HepG2 (cell line): Measurements from ENCODE around the gene ABCB6. TPM values are rescaled to one million over a fixed set of nuclear protein-coding genes. Genes with fewer than 3 reads are reported as not detected.

Experiments used
- ARNT2 ChIP-seq: sonication (generic); formaldehyde crosslinking; IDR thresholded peaks from 2 replicates; pipeline ENCODE4 v1.8.0; 2022; ENCODE audit warnings: mild to moderate bottlenecking, low read depth, missing genetic modification reagents, moderate library complexity
- FIP1L1 ChIP-seq: fragments of 200-400 bp; formaldehyde crosslinking; IDR thresholded peaks from 2 replicates; pipeline ENCODE4 v1.6.1; 2018; ENCODE audit warnings: low read depth, mild to moderate bottlenecking, low read length, moderate library complexity, borderline replicate concordance; ENCODE audit not compliant: insufficient read depth
- FOXO1 ChIP-seq: sonication (generic); formaldehyde crosslinking; IDR thresholded peaks from 2 replicates; pipeline ENCODE4 v1.4.0; 2020; ENCODE audit warnings: missing genetic modification reagents
- HNF1A ChIP-seq, 2 experiments: sonication (generic) in 1 of 2; formaldehyde crosslinking in 1 of 2; IDR thresholded peaks; 2 replicates each; pipeline versions ENCODE4 v1.4.0 to v1.6.1; 2016 to 2020; ENCODE audit warnings: borderline replicate concordance in 1 of 2, low read depth in 1 of 2, mild to moderate bottlenecking in 1 of 2, missing genetic modification reagents in 1 of 2
- NFATC3 ChIP-seq: sonication (generic); formaldehyde crosslinking; IDR thresholded peaks from 2 replicates; pipeline ENCODE4 v1.5.1; 2020; ENCODE audit warnings: mild to moderate bottlenecking, missing genetic modification reagents
- RXRA ChIP-seq: sonication (generic); formaldehyde crosslinking; IDR thresholded peaks from 2 replicates; pipeline ENCODE4 v1.5.1; 2020; ENCODE audit warnings: missing genetic modification reagents
- SKI ChIP-seq: fragments of 450-650 bp; IDR thresholded peaks from one replicate; pipeline ENCODE4 v1.6.1; 2018; ENCODE audit warnings: mild to moderate bottlenecking; ENCODE audit not compliant: partially characterized antibody
- SRSF9 ChIP-seq: fragments of 200-400 bp; formaldehyde crosslinking; IDR thresholded peaks from 2 replicates; pipeline ENCODE4 v1.6.1; 2018; ENCODE audit warnings: borderline replicate concordance, mild to moderate bottlenecking, low read depth, low read length; ENCODE audit not compliant: insufficient read depth, poor library complexity, severe bottlenecking
- TEAD2 ChIP-seq: sonication (generic); formaldehyde crosslinking; IDR thresholded peaks from 2 replicates; pipeline ENCODE4 v1.9.0; 2021; ENCODE audit warnings: missing genetic modification reagents
- THAP8 ChIP-seq: sonication (generic); formaldehyde crosslinking; IDR thresholded peaks from 2 replicates; pipeline ENCODE4 v1.5.1; 2020; ENCODE audit warnings: missing genetic modification reagents, mild to moderate bottlenecking, borderline replicate concordance
- THYN1 ChIP-seq: sonication (generic); formaldehyde crosslinking; IDR thresholded peaks from 2 replicates; pipeline ENCODE4 v1.8.1; 2023; ENCODE audit warnings: low read depth, mild to moderate bottlenecking, moderate library complexity, missing genetic modification reagents, borderline replicate concordance
- ZBTB38 ChIP-seq: sonication (generic); formaldehyde crosslinking; IDR thresholded peaks from 2 replicates; pipeline ENCODE4 v1.5.1; 2020; ENCODE audit warnings: mild to moderate bottlenecking, missing genetic modification reagents
- ZBTB8A ChIP-seq: sonication (generic); formaldehyde crosslinking; IDR thresholded peaks from 2 replicates; pipeline ENCODE4 v1.4.0; 2020; ENCODE audit warnings: mild to moderate bottlenecking, low read depth, missing genetic modification reagents, borderline replicate concordance
- ZMAT5 ChIP-seq: sonication (generic); formaldehyde crosslinking; IDR thresholded peaks from 2 replicates; pipeline ENCODE4 v1.5.0; 2020; ENCODE audit warnings: mild to moderate bottlenecking, low read depth, missing genetic modification reagents, borderline replicate concordance
- ZNF253 ChIP-seq: sonication (generic); formaldehyde crosslinking; IDR thresholded peaks from 2 replicates; pipeline ENCODE4 v1.8.0; 2022; ENCODE audit warnings: mild to moderate bottlenecking, missing genetic modification reagents, borderline replicate concordance
- ZNF367 ChIP-seq: sonication (generic); formaldehyde crosslinking; IDR thresholded peaks from 2 replicates; pipeline ENCODE4 v1.4.0; 2020; ENCODE audit warnings: missing genetic modification reagents, borderline replicate concordance
- ZNF484 ChIP-seq: sonication (generic); formaldehyde crosslinking; IDR thresholded peaks from 2 replicates; pipeline ENCODE4 v1.5.1; 2020; ENCODE audit warnings: mild to moderate bottlenecking, low read depth, missing genetic modification reagents, borderline replicate concordance
- ZNF558 ChIP-seq: sonication (generic); formaldehyde crosslinking; IDR thresholded peaks from 2 replicates; pipeline ENCODE4 v1.9.0; 2022; ENCODE audit warnings: mild to moderate bottlenecking, missing genetic modification reagents, borderline replicate concordance
- ZNF616 ChIP-seq: sonication (generic); formaldehyde crosslinking; IDR thresholded peaks from 2 replicates; pipeline ENCODE4 v1.5.0; 2020; ENCODE audit warnings: low read depth, mild to moderate bottlenecking, missing genetic modification reagents
- ZSCAN30 ChIP-seq: sonication (generic); formaldehyde crosslinking; IDR thresholded peaks from 2 replicates; pipeline ENCODE4 v1.5.0; 2020; ENCODE audit warnings: mild to moderate bottlenecking, missing genetic modification reagents
- polyA plus RNA-seq, 8 experiments: library from polyadenylated mRNA; depleted of rRNA in 3 of 8; stranded (reverse) in 7 of 8; unstranded in 1 of 8; fragments of >200 nt; fragmentation: Illumina TruSeq in 4 of 8; extraction: Trizol in 4 of 8; gene quantifications; 2 replicates each; pipeline versions ENCODE4 v1.2.1 to v1.2.3, GENCODE V29; 2011 to 2016; ENCODE audit warnings: low read depth in 4 of 8, missing spikeins in 1 of 8, mixed read lengths in 1 of 8; ENCODE audit not compliant: insufficient read depth in 1 of 8
- total RNA-seq, 5 experiments: library from RNA; depleted of rRNA; stranded (reverse); fragments of >200 nt; fragmentation: Illumina TruSeq; extraction: Trizol; gene quantifications; 2 replicates each; pipeline ENCODE4 v1.2.3, GENCODE V29; 2016; ENCODE audit warnings: low read depth in 1 of 5

ABCB6 gene
- total and polyA plus RNA-seq, 2 of the 13 experiments (the other 11 are each of a cell fraction or from before 2014, with no cell fraction given): 91.1 to 137 TPM

- peak; percentile 87; the same call in 1 of the 2 replicates for TF ChIP-seq ZNF558
- TF ChIP-seq SRSF9: no peak
- TF ChIP-seq NFATC3: 0 out of 2 replicates have a peak, but pooled peaks have one; percentile 12
- no peak for TF ChIP-seq HNF1A (IDR thresholded peaks at IDR 0.05; ENCODE audit: low read depth)
- TF ChIP-seq HNF1A (CRISPR knock-in tag; IDR thresholded peaks at IDR 0.05; ENCODE audit: borderline replicate concordance): peak; percentile 40; the same call in 1 of the 2 replicates
- TF ChIP-seq ZNF484 (CRISPR knock-in tag): no peak
- 0 out of 2 replicates have a peak, but pooled peaks have one; percentile 73 for TF ChIP-seq RXRA (CRISPR knock-in tag)
- TF ChIP-seq ZNF253 (CRISPR knock-in tag): no peak; the same call in 1 of the 2 replicates
- no peak for TF ChIP-seq ZMAT5
- TF ChIP-seq ZSCAN30: peak; percentile 71; the same call in 1 of the 2 replicates
- TF ChIP-seq FIP1L1: peak; percentile 91; the same call in 1 of the 2 replicates
- TF ChIP-seq ZNF616 (CRISPR knock-in tag): no peak; the same call in 1 of the 2 replicates
- TF ChIP-seq ZNF367 (CRISPR knock-in tag): no peak
- TF ChIP-seq ARNT2 (CRISPR knock-in tag): peak; percentile 97
- no peak; the same call in 1 of the 2 replicates for TF ChIP-seq ZBTB8A
- peak; percentile 87; the same call in 1 of the 2 replicates for TF ChIP-seq THAP8 (CRISPR knock-in tag)
- peak; percentile 82 for TF ChIP-seq ZBTB38 (CRISPR knock-in tag)
- TF ChIP-seq THYN1 (CRISPR knock-in tag): no peak
- TF ChIP-seq SKI: peak; percentile 31
- TF ChIP-seq FOXO1: peak; percentile 66
- TF ChIP-seq TEAD2: no peak
These were observed 12.2 kb downstream of the ABCB6 start, which contains the start of gene ZFAND2B (continued) for GRCh38 chr2:219206328-219207133.
